NCI-H1417 treated with DMSO at 0.1 percent for 48 hours (cell line): Measurements from ENCODE around the gene TCF12.

ENCODE experiments used
- DNase-seq: peaks from one replicate; lab custom pipeline; 2025; lab: John Stamatoyannopoulos, UW

Gene TCF12

GRCh38 chr15:57321973-57322601 is 403.6 kb downstream of the TCF12 start:
- DNase-seq, result no peak

- no peak for DNase-seq
These were observed 404.3 kb downstream of the TCF12 start for GRCh38 chr15:57322602-57323250.

- DNase-seq, result no peak
These were observed 404.9 kb downstream of the TCF12 start for GRCh38 chr15:57323299-57323805.

- DNase-seq, result no peak
These were observed 405.6 kb downstream of the TCF12 start for GRCh38 chr15:57323806-57324589.

GRCh38 chr15:57324590-57324890 is 406.1 kb downstream of the TCF12 start:
- DNase-seq, result no peak

GRCh38 chr15:57324944-57325679 is 406.7 kb downstream of the TCF12 start:
- DNase-seq, result no peak

GRCh38 chr15:57326196-57326595 is 407.8 kb downstream of the TCF12 start:
- no peak for DNase-seq

- DNase-seq, result no peak
These were observed 409.6 kb downstream of the TCF12 start for GRCh38 chr15:57327985-57328471.

GRCh38 chr15:57328479-57328878 is 410.0 kb downstream of the TCF12 start:
- DNase-seq, result no peak

GRCh38 chr15:57328897-57329296 is 410.5 kb downstream of the TCF12 start:
- DNase-seq, result no peak

- DNase-seq, result no peak
These were observed 411.3 kb downstream of the TCF12 start for GRCh38 chr15:57329582-57330367.

- DNase-seq, result no peak
These were observed 412.3 kb downstream of the TCF12 start for GRCh38 chr15:57330619-57331340.

- no peak for DNase-seq
These were observed 413.9 kb downstream of the TCF12 start for GRCh38 chr15:57332326-57332725.

- DNase-seq, result no peak
These were observed 415.0 kb downstream of the TCF12 start for GRCh38 chr15:57333487-57333886.

- DNase-seq, result no peak
These were observed 415.8 kb downstream of the TCF12 start for GRCh38 chr15:57334257-57334656.

- no peak for DNase-seq
These were observed 416.9 kb downstream of the TCF12 start for GRCh38 chr15:57335293-57335715.

- DNase-seq, result no peak
These were observed 417.3 kb downstream of the TCF12 start for GRCh38 chr15:57335719-57336118.

- no peak for DNase-seq
These were observed 419.5 kb downstream of the TCF12 start for GRCh38 chr15:57337868-57338411.

GRCh38 chr15:57339321-57339720 is 420.9 kb downstream of the TCF12 start:
- no peak for DNase-seq
